Measurements from ENCODE around the gene SLC7A10. TPM values are rescaled to one million over a fixed set of nuclear protein-coding genes. Genes with fewer than 3 reads are reported as not detected.

SLC7A10 gene
- 1.6 TPM for total RNA-seq

DNA sequence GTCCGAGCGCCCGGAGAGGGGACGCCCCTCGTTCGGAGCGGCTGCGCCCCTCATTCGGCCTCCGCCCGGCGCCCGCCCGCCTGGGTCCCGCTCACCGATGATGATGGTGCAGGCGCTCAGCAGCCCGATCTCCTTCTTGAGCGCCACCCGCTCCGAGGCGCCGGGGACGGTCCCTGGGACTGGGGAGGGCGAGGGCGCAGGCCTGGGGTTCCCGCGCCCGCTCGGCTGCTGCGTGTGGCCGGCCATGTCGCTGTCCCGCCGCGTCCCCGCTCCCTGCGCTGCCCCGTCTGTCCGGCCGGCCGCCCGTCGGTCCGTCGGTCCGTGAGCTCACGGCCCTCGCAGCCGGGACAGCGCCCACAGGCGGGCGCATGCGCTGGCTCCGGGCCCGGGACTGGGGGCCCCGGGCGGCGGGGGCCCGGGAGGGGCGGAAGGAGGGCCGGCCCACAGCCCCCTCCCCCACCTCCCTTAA is at the start of gene SLC7A10:
TSS of gene SLC7A10 (minus strand) at position 393 of the 469 bp plus-strand sequence. CDS start at position 246, 147 bp downstream.

DNA sequence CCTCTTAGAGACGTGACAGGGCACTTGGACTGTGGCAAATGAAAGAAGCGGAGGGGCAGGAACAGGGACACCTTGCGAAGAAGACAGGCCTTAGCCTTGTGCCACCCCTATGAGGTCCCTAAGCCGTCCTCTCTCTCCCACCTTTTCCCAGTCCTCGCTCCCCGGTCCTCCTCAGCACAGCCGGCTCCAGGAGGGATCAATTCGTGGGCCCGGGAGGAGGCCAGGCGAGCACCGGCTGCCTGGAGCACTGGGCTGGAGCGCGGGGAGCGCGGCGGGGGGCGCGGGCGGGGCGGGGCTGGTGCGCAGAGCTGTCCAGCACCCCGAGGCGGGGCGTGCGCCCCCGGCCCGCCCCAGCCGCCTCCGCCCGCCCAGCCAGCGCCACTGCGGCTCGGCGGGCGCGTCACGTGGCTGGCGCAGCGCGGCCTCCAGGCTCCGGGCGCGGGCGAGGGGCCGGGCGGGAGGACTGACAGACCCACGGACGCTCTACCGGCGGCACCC is 31.7 kb downstream of the SLC7A10 start, which contains the start of gene LRP3:
TSS of gene LRP3 (plus strand) at position 466 of the 498 bp plus-strand sequence. CDS start 456 bp downstream, outside the sequence.

Other genes with a start within 250 kb of the SLC7A10 start
- 52.2 TPM for gene RHPN2, start 161.0 kb downstream of the SLC7A10 start, total RNA-seq
- gene GPATCH1, start 144.7 kb downstream of the SLC7A10 start, total RNA-seq = 18.3 TPM
- gene WDR88, start 93.7 kb downstream of the SLC7A10 start, total RNA-seq = not detected
- gene LRP3, start 31.5 kb downstream of the SLC7A10 start, total RNA-seq = 40.1 TPM
- gene CEBPA, start 76.7 kb upstream of the SLC7A10 start, total RNA-seq = 3.5 TPM
- 38.2 TPM for gene CEBPG, start 147.9 kb upstream of the SLC7A10 start, total RNA-seq

All from camera-type eye (tissue), 1 donor.